Activated T-helper 1 cell treated with anti-CD3 and anti-CD28 coated beads, Interleukin-12 subunit alpha, Interleukin-12 subunit beta, Interleukin-2, Interleukin-4 antibody, amounts not matched to agents 30 ng/mL and 10 ng/mL and 1 ng/mL, durations not matched to agents 14 hours and 24 hours and 36 hours (primary cell): ENCODE results near the gene TPP2. TPM values are rescaled to one million over a fixed set of nuclear protein-coding genes. Genes with fewer than 3 reads are reported as not detected.

ENCODE experiments used
- DNase-seq: peaks from one replicate; pipeline ENCODE4 v3.0.0; 2021; ENCODE audit warnings: low spot score
- H3K27ac Mint-ChIP-seq: one replicate; pipeline ENCODE4 v1.8.0; 2021; ENCODE audit warnings: mild to moderate bottlenecking, mixed read lengths
- H3K27me3 Mint-ChIP-seq: one replicate; pipeline ENCODE4 v1.8.0; 2022; ENCODE audit warnings: mild to moderate bottlenecking, moderate library complexity, mixed read lengths; ENCODE audit not compliant: insufficient read depth
- H3K36me3 Mint-ChIP-seq: one replicate; pipeline ENCODE4 v1.8.0; 2021; ENCODE audit warnings: low read depth, mixed read lengths
- H3K4me1 Mint-ChIP-seq: one replicate; pipeline ENCODE4 v1.8.0; 2021; ENCODE audit warnings: low read depth, mixed read lengths
- H3K4me3 Mint-ChIP-seq: one replicate; pipeline ENCODE4 v1.8.0; 2021; ENCODE audit warnings: mild to moderate bottlenecking, moderate library complexity, mixed read lengths
- H3K9me3 Mint-ChIP-seq: one replicate; pipeline ENCODE4 v1.8.0; 2021; ENCODE audit warnings: mixed read lengths
- intact Hi-C: fragments of 100-400 bp; cut with micrococcal nuclease; formaldehyde crosslinking; loops from one replicate; pipeline ENCODE4 v1.15.1; 2024
- total RNA-seq: library from RNA; stranded (reverse); gene quantifications from 2 replicates; pipeline ENCODE4 v1.2.3, GENCODE V29; 2022

Gene TPP2
- total RNA-seq, 1 donor from 2014 or later = 77.0 TPM

- Mint-ChIP-seq H3K36me3 (no peaks in the 10 kb centered on the region), H3K27me3 (peaks cover 20% of the 10 kb centered on the region), H3K27ac (no peak overlapping the region), H3K9me3 (no peaks in the 10 kb centered on the region), H3K4me1 (no peaks in the 10 kb centered on the region), H3K4me3 (no peak overlapping the region)
- intact Hi-C loops = loop anchor here (10.0 kb wide), 1 partner anchor 1662 kb away; no protein-coding TSS in a partner anchor
- DNase-seq = no peak
These were observed 24.5 kb upstream of the TPP2 start for GRCh38 chr13:102572323-102572722.

DNA sequence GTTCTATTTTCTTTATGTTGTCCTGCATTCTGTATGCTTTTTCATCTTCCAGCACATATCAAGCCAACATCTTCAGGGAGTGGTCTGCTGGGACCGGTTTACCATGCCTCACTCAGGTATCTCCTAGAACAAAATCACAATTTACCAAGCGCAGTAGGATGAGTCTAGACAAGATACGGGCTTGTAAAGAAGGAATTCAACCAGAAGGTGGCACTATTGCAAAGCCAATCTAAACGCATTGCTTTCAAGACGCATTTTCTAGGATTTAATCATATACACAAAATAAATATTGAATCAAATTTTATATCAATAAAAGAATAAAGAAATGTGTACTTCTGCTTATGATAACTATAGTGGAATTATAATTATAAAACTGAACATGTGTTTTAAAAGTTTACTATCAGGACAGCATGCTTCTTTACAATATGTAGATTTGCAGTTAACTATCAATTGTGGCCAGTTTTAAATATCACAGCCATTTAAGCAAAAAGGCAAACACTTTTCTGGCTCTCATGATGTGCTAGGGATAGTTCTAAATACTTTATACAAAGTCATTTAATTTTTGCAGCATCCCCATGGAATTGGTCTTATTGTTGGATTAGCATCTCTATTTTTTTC is 16.1 kb upstream of the TPP2 start:
- intact Hi-C loops = loop anchor here (1.0 to 2.0 kb wide), 2 partner anchors 144 to 266 kb away; partner anchors contain the start of gene ERCC5
- H3K27ac Mint-ChIP-seq = no peak overlapping the region
- peaks cover 14% of the 10 kb centered on the region for H3K4me1 Mint-ChIP-seq
- no peaks in the 10 kb centered on the region for H3K9me3 Mint-ChIP-seq
- peaks cover 7% of the 10 kb centered on the region for H3K27me3 Mint-ChIP-seq
- peak; percentile 22 for DNase-seq
- H3K36me3 Mint-ChIP-seq = no peaks in the 10 kb centered on the region
- H3K4me3 Mint-ChIP-seq = no peak overlapping the region

GRCh38 chr13:102582256-102582655 is 14.5 kb upstream of the TPP2 start:
- intact Hi-C loops = no loop called here
- H3K36me3 Mint-ChIP-seq = no peaks in the 10 kb centered on the region
- no peak overlapping the region for H3K4me3 Mint-ChIP-seq
- H3K27me3 Mint-ChIP-seq = peaks cover 7% of the 10 kb centered on the region
- DNase-seq = no peak
- H3K9me3 Mint-ChIP-seq = no peaks in the 10 kb centered on the region
- no peak overlapping the region for H3K27ac Mint-ChIP-seq
- peaks cover 14% of the 10 kb centered on the region for H3K4me1 Mint-ChIP-seq

GRCh38 chr13:102584434-102584833 is 12.4 kb upstream of the TPP2 start:
- no peak for DNase-seq
- Mint-ChIP-seq H3K27ac (no peak overlapping the region), H3K27me3 (peaks cover 5% of the 10 kb centered on the region), H3K9me3 (no peaks in the 10 kb centered on the region), H3K4me1 (peaks cover 19% of the 10 kb centered on the region), H3K4me3 (no peak overlapping the region), H3K36me3 (no peaks in the 10 kb centered on the region)
- intact Hi-C loops = no loop called here

DNA sequence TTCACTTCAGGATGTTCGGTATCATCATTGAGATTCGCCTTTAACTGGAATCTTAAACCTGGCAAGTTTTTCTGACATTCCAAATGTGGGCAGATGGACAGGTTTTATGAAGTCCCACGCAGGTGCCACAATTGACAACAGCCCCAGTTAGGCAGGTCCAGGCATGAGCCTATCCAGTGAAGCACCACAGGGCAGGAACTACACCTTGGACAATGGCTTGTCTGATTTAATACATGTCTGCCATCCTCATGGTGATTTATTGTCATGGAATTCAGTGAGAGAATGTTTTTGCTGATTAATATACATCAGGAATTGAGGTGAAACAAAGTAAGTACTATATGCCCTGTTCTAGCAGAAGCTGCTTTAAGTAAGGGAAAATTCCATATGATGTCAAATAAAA is 10.2 kb upstream of the TPP2 start:
- no peaks in the 10 kb centered on the region for H3K9me3 Mint-ChIP-seq
- no peak overlapping the region for H3K4me3 Mint-ChIP-seq
- peaks cover 18% of the 10 kb centered on the region for H3K4me1 Mint-ChIP-seq
- no peak overlapping the region for H3K27ac Mint-ChIP-seq
- intact Hi-C loops = no loop called here
- H3K36me3 Mint-ChIP-seq = no peaks in the 10 kb centered on the region
- no peaks in the 10 kb centered on the region for H3K27me3 Mint-ChIP-seq
- DNase-seq = no peak

- H3K4me1 Mint-ChIP-seq = peaks cover 22% of the 10 kb centered on the region
- no peak overlapping the region for H3K27ac Mint-ChIP-seq
- H3K36me3 Mint-ChIP-seq = no peaks in the 10 kb centered on the region
- H3K4me3 Mint-ChIP-seq = no peak overlapping the region
- no peaks in the 10 kb centered on the region for H3K27me3 Mint-ChIP-seq
- H3K9me3 Mint-ChIP-seq = no peaks in the 10 kb centered on the region
- DNase-seq = no peak
- intact Hi-C loops = no loop called here
These were observed 8.9 kb upstream of the TPP2 start for GRCh38 chr13:102587916-102588315.

- H3K27ac Mint-ChIP-seq = no peak overlapping the region
- peaks cover 29% of the 10 kb centered on the region for H3K4me1 Mint-ChIP-seq
- DNase-seq = no peak
- no peaks in the 10 kb centered on the region for H3K27me3 Mint-ChIP-seq
- no peaks in the 10 kb centered on the region for H3K36me3 Mint-ChIP-seq
- intact Hi-C loops = no loop called here
- no peaks in the 10 kb centered on the region for H3K9me3 Mint-ChIP-seq
- no peak overlapping the region for H3K4me3 Mint-ChIP-seq
These were observed 7.4 kb upstream of the TPP2 start for GRCh38 chr13:102589301-102589822.

- no peaks in the 10 kb centered on the region for H3K27me3 Mint-ChIP-seq
These were observed 4.6 kb upstream of the TPP2 start for GRCh38 chr13:102591988-102592781.

DNA sequence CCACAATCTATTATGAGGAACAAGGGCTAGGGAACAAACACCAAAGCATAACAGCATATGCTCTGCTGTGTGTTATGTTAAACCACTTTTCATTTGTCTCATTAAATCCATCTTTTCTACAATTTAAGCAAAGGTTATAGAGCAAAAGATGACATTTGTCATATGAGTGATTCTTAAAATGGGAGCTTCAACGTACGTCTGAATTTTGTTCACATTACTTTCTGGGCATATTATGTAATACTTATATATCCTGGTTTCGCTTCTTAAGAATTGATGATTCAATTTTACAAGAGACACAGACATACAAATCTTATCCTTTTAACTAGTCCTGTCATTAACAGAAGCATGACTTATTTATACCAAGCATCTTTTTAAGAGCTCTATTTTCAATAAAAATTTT is 3.3 kb upstream of the TPP2 start:
- H3K27ac Mint-ChIP-seq = no peak overlapping the region
- intact Hi-C loops = loop anchor here (2.0 kb wide), 2 partner anchors 15 to 87 kb away; no protein-coding TSS in a partner anchor
- H3K4me3 Mint-ChIP-seq = no peak overlapping the region

More at GRCh38 chr13:102591988-102592781, 4.6 kb upstream of the TPP2 start:
- intact Hi-C loops = loop anchor here (1.0 to 2.0 kb wide), 5 partner anchors 17 to 255 kb away; no protein-coding TSS in a partner anchor
- Mint-ChIP-seq H3K4me3 (peak overlapping the region; percentile 92), H3K4me1 (peaks cover 45% of the 10 kb centered on the region), H3K27ac (peak overlapping the region; percentile 99), H3K36me3 (no peaks in the 10 kb centered on the region), H3K9me3 (no peaks in the 10 kb centered on the region)
- peak; percentile 71 for DNase-seq

GRCh38 chr13:102597029-102597961 is 509 bp downstream of the TPP2 start:
- Mint-ChIP-seq H3K36me3 (peaks cover 13% of the 10 kb centered on the region), H3K27me3 (no peaks in the 10 kb centered on the region), H3K4me3 (peak overlapping the region; percentile 95), H3K27ac (peak overlapping the region; percentile 97), H3K9me3 (no peaks in the 10 kb centered on the region), H3K4me1 (peaks cover 70% of the 10 kb centered on the region)
- peak; percentile 5 for DNase-seq
- intact Hi-C loops = loop anchor here (2.0 kb wide), 2 partner anchors 54 to 1922 kb away; partner anchors contain the start of gene TMTC4

More for the DNA sequence above, 3.3 kb upstream of the TPP2 start:
- Mint-ChIP-seq H3K36me3 (peaks cover 3% of the 10 kb centered on the region), H3K9me3 (no peaks in the 10 kb centered on the region), H3K4me1 (peaks cover 44% of the 10 kb centered on the region), H3K27me3 (no peaks in the 10 kb centered on the region)
- no peak for DNase-seq

DNA sequence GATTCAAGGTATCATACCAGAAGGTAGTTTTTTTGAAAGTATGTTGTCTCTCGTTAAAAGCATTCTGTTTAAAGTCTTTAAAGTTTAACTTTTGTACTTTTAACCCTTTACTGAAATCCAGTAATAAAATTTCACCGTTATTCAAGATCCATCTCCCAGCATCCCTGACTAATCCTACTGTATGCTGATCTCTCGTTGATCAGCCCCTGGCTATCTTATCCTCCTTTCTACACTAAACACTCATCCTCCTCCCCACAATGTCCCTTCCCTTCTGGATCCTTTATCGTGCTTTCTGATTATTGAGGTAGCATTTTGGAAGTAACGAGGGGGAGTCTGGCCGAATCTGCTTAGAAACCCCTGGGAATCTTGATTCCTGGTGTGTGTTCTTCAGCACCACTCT is 1.3 kb downstream of the TPP2 start:
- peak overlapping the region; percentile 92 for H3K4me3 Mint-ChIP-seq
- H3K9me3 Mint-ChIP-seq = no peaks in the 10 kb centered on the region
- H3K27ac Mint-ChIP-seq = peak overlapping the region; percentile 89
- no peak for DNase-seq
- peaks cover 70% of the 10 kb centered on the region for H3K4me1 Mint-ChIP-seq
- H3K27me3 Mint-ChIP-seq = no peaks in the 10 kb centered on the region
- intact Hi-C loops = no loop called here
- peaks cover 19% of the 10 kb centered on the region for H3K36me3 Mint-ChIP-seq

GRCh38 chr13:102599426-102600012 is 2.7 kb downstream of the TPP2 start:
- Mint-ChIP-seq H3K4me1 (peaks cover 78% of the 10 kb centered on the region), H3K27ac (peak overlapping the region; percentile 12)

More at GRCh38 chr13:102599426-102600012, 2.7 kb downstream of the TPP2 start:
- H3K27me3 Mint-ChIP-seq = no peaks in the 10 kb centered on the region
- H3K9me3 Mint-ChIP-seq = no peaks in the 10 kb centered on the region
- intact Hi-C loops = no loop called here
- H3K4me3 Mint-ChIP-seq = peak overlapping the region; percentile 63
- no peak for DNase-seq
- H3K36me3 Mint-ChIP-seq = peaks cover 29% of the 10 kb centered on the region
